ENCODE measurements around the gene FCSK. TPM values are rescaled to one million over a fixed set of nuclear protein-coding genes. Genes with fewer than 3 reads are reported as not detected.

The FCSK gene
- total and polyA plus RNA-seq, 4 donors: 12.0 to 24.1 (median 14.2) TPM

- H3K36me3 ChIP-seq (ENCODE audit: control insufficient read depth in 4 of 4, insufficient read depth in 4 of 4, low read length in 4 of 4): peaks cover 9 to 12% (median 9%) of the 10 kb centered on the region in 4 donors
- DNase-seq (no peak), ATAC-seq (ENCODE audit: insufficient read depth, low FRiP score) (no peak)
- no peak for TF ChIP-seq CTCF (IDR thresholded peaks at IDR 0.05; ENCODE audit: control extremely low read depth, extremely low read depth)
- 37 to 63% methylated on average over 8 of the region's 8 CpGs for WGBS, 2 donors
- peaks cover 3 to 17% (median 10%) of the 10 kb centered on the region in 5 donors for H3K4me1 ChIP-seq (ENCODE audit: control insufficient read depth in 5 of 5, insufficient read depth in 5 of 5, low read length in 5 of 5)
- no peak overlapping the region for H3K9ac ChIP-seq (ENCODE audit: insufficient read depth in 1 of 2, low read length in 2 of 2)
- no peak overlapping the region for H3K27ac ChIP-seq (ENCODE audit: low read depth in 1 of 2, low read length in 1 of 2)
- no peaks in the 10 kb centered on the region for H3K27me3 ChIP-seq (ENCODE audit: control insufficient read depth in 3 of 3, insufficient read depth in 3 of 3, low read length in 2 of 3)
- H3K4me3 ChIP-seq: no peak overlapping the region
- no peaks in the 10 kb centered on the region for H3K9me3 ChIP-seq (ENCODE audit: control insufficient read depth in 4 of 4, insufficient read depth in 3 of 4, low read length in 3 of 4)
These were observed 66.4 kb downstream of the FCSK start for GRCh38 chr16:70520612-70521297.

- H3K4me3 ChIP-seq: peak overlapping the region; percentile 63
- no peak for ATAC-seq (ENCODE audit: insufficient read depth, low FRiP score)
- 43 to 47% methylated on average over 18 of the region's 18 CpGs for WGBS, 2 donors
These were observed 68.1 kb downstream of the FCSK start for GRCh38 chr16:70522216-70523075.

GRCh38 chr16:70523076-70523742, 68.8 kb downstream of the FCSK start, which contains the start of gene COG4:
Gene COG4, minus strand, starts transcription at chr16:70523554. Its CDS starts 11 bp downstream, at chr16:70523543.
- peak; percentile 92 for ATAC-seq (ENCODE audit: insufficient read depth, low FRiP score)
- WGBS, 2 donors: 0% methylated on average over 36 of the region's 36 CpGs
- DNase-seq: peak; percentile 91 to 94 (median 94)
- Histone ChIP-seq H3K27ac (ENCODE audit: low read depth in 1 of 2, low read length in 1 of 2) (peak within 1 kb of the TSS; percentile 85 to 91), H3K4me3 (peak within 1 kb of the TSS; percentile 89), H3K27me3 (ENCODE audit: control insufficient read depth in 3 of 3, insufficient read depth in 3 of 3, low read length in 2 of 3) (no peaks in the 10 kb centered on the region), H3K36me3 (ENCODE audit: control insufficient read depth in 4 of 4, insufficient read depth in 4 of 4, low read length in 4 of 4) (peaks cover under 1 to 9% (median 5%) of the 10 kb centered on the region in 4 donors), H3K4me1 (ENCODE audit: control insufficient read depth in 5 of 5, insufficient read depth in 5 of 5, low read length in 5 of 5) (peaks cover 3 to 33% (median 11%) of the 10 kb centered on the region in 5 donors), H3K9ac (ENCODE audit: insufficient read depth in 1 of 2, low read length in 2 of 2) (peak within 1 kb of the TSS; percentile 92 to 97), H3K9me3 (ENCODE audit: control insufficient read depth in 4 of 4, insufficient read depth in 3 of 4, low read length in 3 of 4) (no peaks in the 10 kb centered on the region)
- no peak for TF ChIP-seq CTCF (IDR thresholded peaks at IDR 0.05; ENCODE audit: control extremely low read depth, extremely low read depth)

More at GRCh38 chr16:70522216-70523075, 68.1 kb downstream of the FCSK start:
- Histone ChIP-seq H3K27ac (ENCODE audit: low read depth in 1 of 2, low read length in 1 of 2) (peak overlapping the region in 1 of 2 donors; percentile 85), H3K36me3 (ENCODE audit: control insufficient read depth in 4 of 4, insufficient read depth in 4 of 4, low read length in 4 of 4) (peaks cover 3 to 11% (median 6%) of the 10 kb centered on the region in 4 donors), H3K9me3 (ENCODE audit: control insufficient read depth in 4 of 4, insufficient read depth in 3 of 4, low read length in 3 of 4) (no peaks in the 10 kb centered on the region), H3K9ac (ENCODE audit: insufficient read depth in 1 of 2, low read length in 2 of 2) (peak overlapping the region; percentile 29 to 47), H3K27me3 (ENCODE audit: control insufficient read depth in 3 of 3, insufficient read depth in 3 of 3, low read length in 2 of 3) (no peaks in the 10 kb centered on the region), H3K4me1 (ENCODE audit: control insufficient read depth in 5 of 5, insufficient read depth in 5 of 5, low read length in 5 of 5) (peaks cover 3 to 33% (median 11%) of the 10 kb centered on the region in 5 donors)
- DNase-seq: peak in 1 of 3 donors; percentile 1
- no peak for TF ChIP-seq CTCF (IDR thresholded peaks at IDR 0.05; ENCODE audit: control extremely low read depth, extremely low read depth)
